NT2/D1 (cell line): ENCODE results near the gene SH3BP2.

Experiments
- YY1 ChIP-seq: IDR thresholded peaks from 2 replicates; pipeline ENCODE4 v1.6.1; 2011; ENCODE audit not compliant: insufficient read length, insufficient read depth
- ZNF274 ChIP-seq: IDR thresholded peaks from 2 replicates; pipeline ENCODE4 v1.6.1; 2011; ENCODE audit warnings: mild to moderate bottlenecking, low read depth, low read length

GRCh38 chr4:2823671-2824328, 30.9 kb downstream of the SH3BP2 start:
- TF ChIP-seq ZNF274 (no peak), YY1 (no peak)
